GM18870 (cell line): Measurements from ENCODE around the gene TIMP2.

Experiments used
- ATAC-seq: cut with Tn5 transposase; IDR thresholded peaks from one replicate; pipeline ENCODE4 v1.9.1; 2021; ENCODE audit warnings: moderate library complexity; ENCODE audit not compliant: unreplicated experiment

TIMP2 gene

DNA sequence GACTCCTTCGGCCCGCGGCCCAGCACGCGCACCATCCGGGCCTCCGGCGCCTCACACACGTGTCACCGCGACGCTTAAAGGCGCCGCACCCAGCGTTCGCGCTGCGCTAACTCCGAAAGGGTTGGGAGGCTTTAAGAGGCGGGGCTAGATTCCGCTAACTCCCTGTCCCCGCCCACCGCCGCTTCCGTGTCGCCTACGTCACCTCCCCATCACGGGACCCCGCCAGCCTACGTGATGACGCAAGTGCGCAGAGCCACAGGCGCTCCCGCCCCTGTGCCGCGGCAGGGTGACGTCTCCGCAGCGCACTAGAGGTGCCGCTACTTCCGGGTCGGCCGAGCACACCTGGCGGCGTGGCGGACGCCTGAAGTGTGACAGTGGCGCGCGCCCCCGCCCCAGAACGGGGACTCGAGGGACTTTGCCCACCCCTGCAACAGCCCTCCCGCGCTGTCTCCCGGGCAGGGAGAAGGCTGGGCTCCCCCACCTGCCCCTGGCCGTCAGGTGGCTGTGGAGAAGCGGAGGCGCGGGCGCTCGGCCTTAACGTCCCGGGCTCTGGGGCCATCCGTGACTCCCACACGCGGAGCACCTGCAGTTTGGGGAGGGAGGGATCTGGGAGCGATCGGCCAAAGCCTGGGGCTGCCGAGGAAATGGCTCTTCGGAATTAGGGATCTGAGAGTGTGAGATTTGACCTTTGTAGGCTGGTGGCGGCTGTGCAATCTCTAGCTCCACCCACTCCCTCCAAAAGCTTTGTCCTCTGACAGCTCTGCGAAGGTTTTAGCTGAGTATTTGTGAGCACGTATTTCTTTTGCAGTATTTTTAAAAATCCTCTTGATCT is 84.2 kb downstream of the TIMP2 start, which contains the start of gene USP36:
TSS of gene USP36 (minus strand) at position 35 of the 832 bp plus-strand sequence. CDS start 4,451 bp downstream, outside the sequence.
- peak; percentile 83 for ATAC-seq

DNA sequence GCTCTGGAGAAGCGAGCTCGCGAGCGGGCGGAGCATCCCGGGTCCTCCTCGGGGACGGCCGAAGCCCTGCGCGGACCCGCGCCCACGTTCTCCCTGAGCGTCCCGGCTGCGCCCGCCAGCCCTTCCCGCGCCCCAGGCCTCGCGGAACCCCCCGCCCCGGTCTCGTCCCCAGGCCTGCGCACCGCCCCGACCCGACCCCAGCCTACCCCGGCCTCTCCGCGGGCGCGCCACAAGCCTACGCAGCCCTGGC is 84.7 kb downstream of the TIMP2 start:
- no peak for ATAC-seq

DNA sequence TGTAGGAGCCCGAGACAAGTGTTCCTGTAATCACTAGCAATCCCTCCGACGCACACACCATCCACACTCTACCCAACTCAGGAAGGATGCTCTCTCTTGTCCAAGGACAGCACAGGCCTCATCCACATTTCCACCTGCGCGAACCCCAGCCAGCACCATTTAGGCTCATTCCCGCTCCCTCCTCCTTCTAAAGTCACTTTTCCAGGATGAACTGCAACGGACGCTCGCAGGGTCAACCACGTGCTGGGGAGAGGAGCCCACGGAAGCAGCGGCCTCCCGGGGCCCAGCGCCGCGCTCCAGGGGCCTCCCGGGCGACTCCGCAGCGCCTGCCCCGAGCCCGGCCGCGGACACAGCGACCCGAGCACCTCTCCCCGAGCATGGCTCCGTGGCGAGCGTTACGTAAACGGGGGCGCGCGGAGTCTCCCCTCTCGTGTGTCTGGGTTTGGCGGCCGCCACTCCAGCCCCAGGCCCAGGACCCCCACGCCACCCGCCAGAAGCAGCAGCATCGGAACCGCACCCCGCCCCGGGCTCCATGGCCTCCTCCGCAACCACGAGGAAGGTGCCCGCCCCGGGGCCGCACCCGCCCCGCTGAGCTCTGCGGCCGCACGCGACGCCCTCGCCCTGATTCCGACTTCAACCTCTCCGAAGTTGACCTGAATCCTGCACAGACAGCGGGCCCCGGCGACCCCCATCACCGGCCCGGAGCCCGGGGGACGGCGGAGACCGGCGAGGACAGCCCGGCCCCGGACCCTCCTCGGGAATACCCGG is 85.2 kb downstream of the TIMP2 start:
- ATAC-seq = peak; percentile 5

DNA sequence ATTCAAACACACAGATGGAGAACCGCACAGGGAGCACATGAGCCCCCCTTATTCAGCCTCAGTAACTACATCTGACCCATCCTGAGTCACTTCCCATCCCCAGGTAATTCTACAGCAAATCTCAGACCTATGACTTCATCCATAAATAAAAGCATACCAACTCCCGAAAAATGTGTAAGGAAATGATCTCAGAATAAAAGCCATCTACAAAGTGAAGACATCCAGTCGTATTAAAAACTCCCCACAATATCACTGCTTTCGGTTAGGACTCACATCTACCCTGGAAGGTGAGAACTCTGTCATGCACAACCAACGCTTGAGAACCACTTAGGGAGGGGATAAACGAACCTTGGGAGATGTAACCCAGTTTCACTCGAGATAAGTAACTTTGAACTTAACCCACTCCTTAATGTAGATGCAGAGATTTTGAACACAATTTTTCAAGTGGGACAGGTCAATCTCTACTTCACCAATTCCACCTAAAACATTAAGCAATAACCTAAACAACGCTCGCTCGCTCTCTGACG is 85.9 kb downstream of the TIMP2 start:
- no peak for ATAC-seq

DNA sequence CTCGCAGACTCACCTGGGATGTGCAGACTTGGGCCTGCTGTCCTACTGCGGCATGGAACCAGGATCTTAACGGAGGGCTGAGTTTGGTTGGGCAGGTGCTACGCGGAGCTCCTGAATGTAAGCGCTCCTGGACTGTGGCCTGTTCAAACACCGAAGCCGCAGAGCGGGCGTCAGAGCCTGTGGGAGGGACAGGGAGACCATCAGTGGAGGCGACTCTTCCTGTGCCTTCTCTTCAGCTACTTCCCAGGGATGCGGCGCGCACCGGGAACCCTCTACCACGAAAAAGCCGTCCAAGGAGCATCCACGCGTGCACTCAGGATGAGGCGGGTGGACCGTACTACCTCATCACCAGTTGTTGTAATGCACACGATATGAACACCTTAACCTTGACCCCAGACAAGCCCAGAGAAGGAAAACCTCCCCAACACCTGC is 86.6 kb downstream of the TIMP2 start:
- ATAC-seq = no peak

DNA sequence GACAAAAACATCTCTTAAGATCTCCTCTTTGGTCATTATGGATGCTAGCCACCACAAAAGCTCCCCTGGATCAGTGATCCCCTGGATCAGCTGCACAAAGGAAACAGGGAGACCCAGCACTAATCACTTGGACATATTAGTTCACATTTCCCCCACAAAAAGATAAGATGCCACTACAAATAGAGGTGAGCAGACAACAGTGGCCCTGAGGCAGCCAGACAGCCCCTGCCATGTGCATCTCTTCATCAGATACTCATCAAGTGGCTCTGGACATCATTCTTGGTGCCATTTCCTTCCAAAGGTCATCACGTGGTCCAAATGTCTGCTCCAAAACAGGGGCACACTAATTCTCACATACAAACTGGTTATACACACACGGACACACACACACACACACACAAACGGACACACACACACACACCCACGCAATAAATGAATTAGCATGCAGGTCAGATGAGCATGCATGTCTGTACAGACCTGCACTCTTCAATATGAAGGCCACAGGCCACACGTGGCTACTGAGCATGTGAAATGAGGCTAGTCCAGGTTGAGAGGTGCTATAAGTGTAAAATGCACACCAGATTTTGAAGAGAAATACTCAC is 88.7 kb downstream of the TIMP2 start:
- no peak for ATAC-seq

DNA sequence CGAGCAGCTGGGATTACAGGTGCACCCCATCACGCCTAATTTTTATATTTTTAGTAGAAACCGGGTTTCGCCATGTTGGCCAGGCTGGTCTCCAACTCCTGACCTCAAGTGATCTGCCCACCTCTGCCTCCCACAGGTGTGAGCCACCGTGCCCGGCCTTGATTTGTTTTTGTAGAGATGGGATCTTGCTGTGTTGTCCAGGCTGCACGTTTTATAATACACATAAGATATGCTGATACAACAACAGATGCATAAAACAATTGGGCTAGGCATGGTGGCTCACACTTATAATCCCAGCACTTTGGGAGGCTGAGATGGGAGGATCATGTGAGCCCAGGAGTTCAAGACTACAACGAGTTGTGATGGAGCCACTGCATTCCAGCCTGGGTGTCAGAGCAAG is 90.6 kb downstream of the TIMP2 start:
- no peak for ATAC-seq

DNA sequence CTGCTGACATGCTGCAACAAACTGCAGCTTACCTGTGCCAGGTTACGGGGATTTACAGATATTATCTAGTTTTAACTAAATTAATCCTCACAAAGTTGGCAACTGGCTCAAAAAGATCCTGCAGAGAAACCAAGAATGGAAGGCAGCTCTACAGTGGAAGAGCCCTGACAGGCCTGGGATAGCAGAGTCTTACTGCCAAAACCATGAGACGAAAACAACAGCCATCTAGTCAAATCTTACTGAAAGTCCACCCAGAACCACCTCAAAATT is 92.7 kb downstream of the TIMP2 start:
- no peak for ATAC-seq

DNA sequence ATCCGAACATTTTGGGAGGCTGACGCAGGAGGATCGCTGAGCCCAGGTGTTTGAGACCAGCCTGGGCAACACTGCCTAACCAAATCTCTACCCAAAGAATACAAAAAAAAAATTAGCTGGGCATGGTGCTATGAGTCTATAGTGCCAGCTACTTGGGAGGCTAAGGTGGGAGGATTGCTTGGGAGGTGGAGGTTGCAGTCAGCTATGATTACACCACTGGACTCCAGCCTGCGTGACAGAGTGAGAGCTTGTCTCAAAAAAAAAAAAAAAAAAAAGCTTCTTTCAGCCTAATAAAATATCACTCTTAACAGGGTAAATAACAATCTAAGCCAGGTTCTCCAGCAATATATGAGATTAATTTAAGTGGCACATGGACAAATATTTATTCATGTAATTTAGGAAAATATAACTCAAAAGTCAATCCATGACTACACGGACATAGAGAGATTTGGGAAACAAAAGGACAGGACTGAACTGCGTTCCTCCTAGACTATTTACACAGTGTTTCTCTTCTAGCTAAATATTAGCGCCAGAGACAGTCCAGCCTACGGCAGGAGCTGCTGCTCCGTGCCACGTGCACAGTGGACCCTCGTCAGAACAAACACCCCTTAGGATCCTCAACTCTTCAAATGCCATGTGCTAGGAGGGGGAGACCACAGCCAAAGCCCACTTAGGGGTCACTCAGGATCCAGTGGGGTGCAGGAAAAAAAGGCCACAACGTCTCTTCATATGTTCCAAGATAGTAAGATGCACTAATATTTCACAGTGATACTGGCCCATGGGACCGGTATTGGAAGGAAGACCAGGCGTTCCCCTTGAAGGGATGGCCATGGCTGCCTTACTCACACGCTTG is 93.3 kb downstream of the TIMP2 start:
- ATAC-seq = no peak

DNA sequence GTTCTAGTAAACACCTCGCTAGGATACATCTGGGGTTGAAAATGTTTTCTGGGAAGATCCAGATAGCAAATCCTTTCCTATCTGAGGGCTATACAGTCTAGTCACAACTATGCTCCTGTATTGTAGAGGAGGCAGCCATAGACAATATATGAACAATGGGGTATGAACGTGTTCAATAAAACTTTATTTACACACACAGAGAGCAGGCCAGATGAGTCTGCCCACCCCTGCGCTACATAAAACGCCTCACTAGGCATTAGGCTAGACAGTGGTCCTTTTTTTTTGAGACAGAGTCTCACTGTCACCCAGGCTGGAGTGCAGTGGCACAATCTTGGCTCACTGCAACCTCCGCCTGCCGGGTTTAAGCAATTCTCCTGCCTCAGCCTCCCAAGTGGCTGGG is 95.7 kb downstream of the TIMP2 start:
- ATAC-seq = no peak

DNA sequence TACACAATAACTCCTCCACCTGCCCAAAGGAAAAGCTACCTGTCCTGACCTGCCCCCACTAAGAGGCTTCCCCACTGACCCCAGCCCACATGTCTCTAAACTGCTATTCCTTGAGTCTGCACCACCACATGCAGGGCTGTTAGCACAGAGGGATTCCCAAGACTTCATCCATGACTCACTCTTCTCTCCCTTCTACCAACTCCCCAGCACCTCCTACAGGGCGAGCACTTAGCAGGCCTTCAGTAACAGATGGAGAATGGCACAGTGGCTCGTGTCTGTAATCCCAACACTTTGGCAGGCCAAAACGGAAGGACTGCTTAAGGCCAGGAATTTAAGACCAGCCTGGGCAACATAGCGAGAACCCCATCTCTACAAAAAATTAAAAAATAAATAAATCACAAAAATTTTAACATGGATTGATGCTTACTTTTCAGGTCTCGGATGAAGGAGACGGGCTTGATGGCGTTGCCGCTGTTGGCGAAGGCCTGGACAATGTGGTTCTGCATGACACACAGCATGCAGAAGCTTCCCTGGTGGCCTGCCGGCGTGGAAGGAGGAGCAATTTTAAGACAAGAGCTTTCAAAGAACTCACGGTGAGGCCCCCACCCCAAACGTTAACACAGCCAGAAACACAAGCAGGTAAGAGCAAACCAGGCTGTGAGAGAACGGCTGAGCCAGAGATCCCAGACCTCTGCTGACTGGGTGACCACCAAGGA is 96.6 kb downstream of the TIMP2 start:
- ATAC-seq = no peak

DNA sequence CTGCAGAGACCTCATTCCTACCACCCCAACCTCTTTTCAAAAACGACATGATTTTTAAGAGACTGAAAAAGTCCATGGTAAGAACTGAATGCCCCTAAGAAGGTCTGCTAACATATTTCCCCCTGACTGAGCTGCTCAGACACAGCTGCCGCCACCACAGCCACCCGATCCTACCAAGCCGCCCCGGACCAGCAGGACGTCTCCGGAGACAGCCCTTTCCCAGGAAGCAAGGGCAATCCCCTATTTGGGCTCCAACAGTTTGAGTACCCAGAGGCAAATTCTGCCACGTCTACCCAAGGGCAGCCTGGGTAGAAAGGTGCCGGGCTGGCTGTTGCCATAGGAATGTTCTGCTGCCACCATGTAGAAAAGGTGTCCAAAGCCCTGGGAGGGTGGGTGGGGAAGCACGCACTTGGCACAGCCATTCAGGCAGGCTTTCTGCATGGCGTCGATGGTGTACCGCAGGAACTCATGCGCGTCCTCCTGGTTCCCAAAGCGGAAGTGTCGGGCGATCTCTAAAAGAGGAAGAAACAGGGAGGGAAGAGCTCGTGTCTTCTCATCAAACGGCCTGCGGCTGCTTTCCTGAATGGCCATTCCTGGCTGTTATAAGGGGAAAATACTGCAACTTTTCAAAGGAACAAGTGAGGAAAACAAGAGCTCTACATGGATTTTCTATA is 98.2 kb downstream of the TIMP2 start:
- ATAC-seq = no peak

DNA sequence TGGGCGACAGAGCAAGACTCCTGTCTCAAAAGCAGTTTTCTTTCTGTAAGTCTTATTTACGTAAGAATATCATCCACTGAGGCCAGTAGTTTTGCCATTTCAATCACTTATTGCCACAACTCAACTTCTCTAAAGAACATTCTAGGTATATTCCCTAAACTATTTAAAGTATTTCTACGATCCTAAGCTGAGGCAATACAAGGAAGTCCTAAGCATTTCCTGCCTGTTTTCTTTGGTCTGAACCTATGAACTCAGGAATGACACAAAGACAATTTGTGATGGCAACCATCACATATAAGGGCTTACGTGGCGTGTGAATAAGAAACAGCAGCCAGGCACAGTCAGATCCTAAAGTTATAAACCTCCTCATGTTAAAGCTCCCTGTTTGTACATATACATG is 98.8 kb downstream of the TIMP2 start:
- no peak for ATAC-seq

DNA sequence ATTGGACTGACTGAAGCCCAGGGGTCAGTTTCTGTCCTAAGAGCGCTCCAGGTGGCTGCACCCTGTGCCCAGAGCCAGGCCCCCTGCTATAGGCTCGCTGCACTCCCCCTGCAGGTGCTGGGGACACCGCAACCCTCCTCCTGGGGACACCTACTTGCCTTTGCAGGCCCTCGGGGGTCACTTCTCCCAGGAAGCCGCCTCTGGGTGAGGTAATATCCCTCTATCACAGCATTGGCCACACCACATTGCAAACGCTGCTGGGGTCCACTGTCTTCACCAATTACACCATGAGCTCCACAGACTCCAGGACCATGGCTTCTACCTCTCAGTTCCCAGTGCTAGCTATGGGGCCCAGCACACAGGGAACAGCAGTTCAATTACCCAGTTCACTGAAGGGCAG is 99.5 kb downstream of the TIMP2 start:
- no peak for ATAC-seq

DNA sequence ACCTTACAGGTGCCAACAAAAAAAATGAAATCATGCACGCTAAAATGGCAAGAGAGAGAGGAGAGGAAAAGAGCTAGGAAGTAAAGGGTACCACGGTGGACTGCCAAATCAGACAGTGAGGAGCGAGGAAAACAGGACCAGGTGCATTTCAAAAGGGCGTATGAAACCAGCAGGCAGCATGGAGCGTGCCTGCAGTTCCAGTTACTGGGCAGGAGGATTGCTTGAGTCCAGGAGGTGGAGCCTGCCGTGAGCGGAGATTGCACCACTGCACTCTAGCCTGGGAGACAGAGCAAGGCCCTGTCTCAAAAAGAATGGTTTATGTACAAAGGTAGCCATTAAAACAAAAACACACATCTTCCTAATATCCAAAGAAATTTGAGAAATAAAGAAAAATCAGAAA is 100.9 kb downstream of the TIMP2 start:
- no peak for ATAC-seq

DNA sequence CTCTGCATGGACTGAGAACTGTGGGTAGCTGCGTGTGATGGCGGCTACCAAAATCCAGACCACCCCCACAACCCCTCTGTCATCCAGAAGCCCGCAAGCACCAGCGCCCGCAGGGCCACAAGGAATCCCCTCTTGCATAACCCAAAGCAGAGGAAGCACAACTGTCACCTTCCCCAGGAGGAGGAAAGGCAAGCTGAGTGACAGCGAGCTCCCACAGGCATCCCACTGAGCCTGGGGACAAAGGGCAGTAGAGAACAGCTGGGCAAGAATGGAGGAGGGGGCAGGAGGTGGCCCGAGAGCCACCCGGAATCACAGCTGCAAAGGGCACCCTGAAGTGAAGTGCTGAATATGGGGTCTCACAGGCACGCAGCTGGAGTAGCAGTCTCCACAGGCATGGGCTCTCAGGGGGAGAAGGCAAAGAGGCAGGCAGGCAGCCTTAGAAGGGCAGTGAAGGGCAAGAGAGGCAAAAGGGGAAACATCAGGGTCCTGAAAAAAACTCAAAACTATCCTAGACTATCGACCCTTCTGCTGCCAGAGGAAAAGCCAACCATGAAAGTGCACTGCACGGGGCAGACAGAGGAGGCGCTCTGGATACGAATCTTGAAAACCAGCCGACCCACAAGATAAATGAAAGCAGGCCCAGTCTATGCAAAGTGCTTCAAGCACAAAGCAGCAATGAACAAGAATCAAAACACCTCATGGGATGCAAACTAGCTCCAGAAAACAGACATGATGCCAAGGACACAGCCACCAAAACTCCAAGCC is 101.7 kb downstream of the TIMP2 start:
- ATAC-seq = no peak

DNA sequence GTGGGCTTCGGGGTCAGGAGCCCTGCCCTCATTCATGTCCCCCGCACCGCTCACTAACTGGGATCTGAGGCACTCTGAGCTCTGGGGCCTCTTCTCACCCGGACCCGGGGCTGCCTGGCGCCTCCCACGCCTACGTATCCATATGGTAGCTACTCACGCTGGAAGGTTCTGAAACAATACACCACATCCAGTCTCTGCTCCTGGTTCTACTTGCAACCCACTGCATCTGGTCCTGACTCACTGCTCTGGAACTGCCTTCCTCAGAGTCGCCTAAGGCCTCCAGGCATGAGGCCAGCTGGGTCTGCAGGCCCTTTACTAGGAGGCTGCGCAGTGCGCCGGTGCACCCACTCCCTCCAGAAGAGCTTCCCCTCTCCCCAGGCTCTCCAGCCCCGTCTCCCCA is 102.6 kb downstream of the TIMP2 start:
- ATAC-seq = no peak

DNA sequence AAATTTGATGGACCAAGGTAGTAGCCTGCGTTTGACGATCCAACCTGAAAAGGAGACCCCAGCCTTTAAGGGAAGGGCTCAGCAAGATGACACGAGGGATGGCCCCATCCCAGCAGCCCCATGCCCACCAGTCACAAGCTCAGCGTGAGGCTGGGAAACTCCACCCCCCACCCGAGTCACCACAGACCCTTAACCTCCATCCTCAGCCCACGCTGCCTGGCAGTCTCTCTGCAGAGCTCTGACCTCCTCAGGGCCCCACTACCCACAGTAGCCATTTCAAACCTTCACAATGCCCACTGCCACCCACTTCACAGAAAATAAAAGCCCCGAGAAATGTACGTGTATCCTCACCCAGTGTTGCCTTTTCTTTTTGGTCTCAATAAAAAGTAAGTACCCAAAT is 103.2 kb downstream of the TIMP2 start:
- no peak for ATAC-seq

DNA sequence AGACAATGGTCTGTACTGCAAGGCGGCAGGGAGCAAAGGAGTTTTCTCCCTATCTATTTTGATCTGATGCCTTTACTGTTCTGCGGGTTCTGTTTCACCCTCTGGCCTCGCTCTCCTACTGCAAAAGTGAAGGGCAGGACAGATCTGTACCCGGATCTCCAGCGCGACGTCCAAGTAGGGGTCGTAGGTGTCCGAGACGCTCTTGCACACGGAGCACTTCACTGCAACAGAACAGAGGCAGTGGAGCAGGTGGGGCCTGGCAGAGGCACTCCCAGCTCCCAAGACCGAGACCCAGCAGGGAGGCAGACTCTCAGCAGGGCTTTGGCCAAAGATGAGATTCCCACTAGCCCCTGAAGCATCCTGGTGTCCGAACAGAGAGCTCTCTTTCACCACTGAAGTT is 104.3 kb downstream of the TIMP2 start:
- no peak for ATAC-seq
